ENCODE data around the gene TIPARP.
"Not testable (repeated sequence)": the region's sequence is repeated elsewhere in the genome, so short reads cannot be mapped to it uniquely, and the experiment has no call there.

The TIPARP gene

DNA sequence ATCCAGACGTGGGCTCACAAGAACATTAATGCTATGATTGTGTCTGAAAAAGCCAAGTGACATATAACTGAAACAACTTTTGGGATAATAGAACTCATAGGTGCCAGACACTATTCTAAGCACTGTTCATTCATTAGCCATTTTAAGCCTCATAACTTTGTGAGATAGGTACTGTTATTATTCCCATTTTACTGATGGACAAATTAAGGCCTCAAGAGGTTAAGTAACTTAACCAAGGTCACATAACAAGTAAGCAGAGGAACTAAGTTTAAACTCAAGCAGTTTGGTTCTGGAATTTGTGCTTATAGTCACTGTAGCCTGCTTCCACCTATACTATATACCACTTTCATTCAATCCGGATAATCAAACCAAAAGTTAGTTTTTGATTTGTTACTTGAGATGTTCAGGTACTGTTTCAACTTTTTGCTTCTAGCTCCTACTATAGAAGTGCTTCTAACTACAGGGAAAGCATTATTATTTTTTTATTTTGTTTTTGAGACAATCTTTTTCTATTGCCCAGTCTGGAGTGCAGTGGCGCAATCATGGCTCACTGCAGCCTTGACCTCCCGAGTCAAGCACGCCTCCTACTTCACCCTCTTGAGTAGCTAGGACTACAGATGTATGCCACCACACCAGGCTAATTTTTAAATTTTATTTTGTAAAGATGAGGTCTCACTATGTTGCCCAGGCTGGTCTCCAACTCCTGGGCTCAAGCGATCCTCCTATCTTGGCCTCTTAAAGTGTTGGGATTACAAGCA lies 41.9 kb downstream of the TIPARP start:
- DNase-seq (ENCODE audit: low spot score): no peak

DNA sequence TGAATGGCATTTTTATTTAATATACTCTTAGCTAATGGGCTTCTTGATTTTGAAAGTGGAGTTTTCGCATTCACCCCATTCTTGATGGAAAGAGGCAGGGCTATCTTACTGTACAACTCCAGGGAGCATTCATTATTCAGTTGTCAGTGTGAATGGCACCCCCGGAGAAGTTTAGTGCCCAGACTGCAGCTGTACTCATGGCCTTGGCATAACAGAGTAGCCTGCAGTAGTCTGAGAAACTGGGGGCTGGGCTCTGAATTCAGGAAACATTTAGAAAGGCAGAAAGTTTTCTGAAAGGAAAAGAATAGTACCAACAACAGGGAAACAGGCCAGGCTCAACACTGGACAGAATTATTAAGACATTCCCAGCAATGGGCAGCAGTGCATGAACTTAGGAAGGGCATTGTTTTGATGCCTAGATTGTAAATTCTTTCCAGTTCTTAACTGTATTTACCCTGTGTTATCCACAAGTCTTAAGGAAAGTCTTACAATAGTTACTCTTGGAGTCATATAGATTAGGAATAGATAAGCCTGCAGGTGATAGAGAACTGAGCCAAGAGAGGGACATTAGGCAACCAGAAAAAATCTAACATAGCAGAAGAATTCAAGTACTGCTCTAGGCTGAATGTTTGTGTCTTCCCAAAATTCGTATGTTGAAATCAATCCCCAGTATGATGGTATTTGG lies 44.4 kb downstream of the TIPARP start:
- no peak for DNase-seq (ENCODE audit: low spot score)

DNA sequence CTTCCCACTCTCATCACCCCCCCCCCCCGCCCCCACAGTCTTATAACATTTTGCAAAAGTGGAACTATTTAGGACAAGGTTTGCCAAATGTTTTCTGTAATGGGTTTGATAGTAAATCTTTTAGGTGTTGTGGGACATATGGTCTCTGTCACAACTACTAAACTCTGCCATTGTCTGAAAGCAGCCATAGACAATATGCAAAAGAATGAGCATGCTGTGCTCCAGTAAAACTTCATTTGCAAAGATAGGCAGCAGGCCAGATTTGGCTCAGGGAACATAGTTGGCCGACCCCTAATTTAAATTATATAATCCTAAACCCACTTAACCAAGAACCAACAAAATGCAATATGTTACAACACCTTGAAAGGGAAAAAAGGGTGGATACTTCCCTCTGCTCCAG lies 46.4 kb downstream of the TIPARP start:
- no peak for DNase-seq (ENCODE audit: low spot score)

DNA sequence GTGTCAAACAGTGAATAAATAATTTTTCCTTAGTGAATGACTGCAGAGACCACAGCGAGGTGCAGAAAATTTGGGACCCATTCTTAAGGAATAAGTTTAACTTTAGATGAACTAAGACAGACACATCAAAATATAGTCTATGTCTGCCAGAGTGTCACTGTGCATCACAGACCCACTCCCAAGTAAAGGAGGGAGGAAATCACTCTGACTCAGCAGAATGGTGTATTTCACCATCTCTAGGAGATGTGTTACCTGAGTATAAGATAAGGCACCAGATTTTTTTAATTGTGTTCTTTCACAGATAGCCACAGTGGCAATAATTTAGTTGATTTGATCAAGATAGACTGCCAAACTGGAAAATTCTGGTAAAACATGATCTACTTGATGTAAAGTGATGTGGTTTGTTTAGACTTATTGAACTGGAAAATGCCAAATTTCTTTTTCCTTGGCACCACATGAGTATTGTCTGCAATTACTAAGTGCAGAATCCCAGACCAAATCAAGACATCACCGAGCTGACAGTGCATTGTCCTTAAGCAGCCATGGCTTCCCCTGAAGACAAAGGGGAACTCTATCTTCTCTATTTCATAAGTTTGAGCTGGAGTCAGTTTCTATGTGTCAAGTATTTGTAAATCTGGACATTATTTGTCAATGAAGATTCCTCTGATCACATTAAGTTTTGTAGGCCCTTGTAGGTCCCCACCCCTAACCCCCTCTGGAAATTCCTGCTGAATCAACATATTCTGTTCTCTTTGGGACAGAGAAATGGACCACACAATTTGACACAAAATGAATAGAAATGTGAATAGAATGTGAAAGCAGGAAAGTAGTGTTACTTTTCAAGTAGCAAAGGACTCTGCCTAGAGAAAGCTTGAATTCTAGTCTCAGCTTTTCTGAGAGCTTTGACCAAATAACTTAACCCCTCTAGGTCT lies 47.6 kb downstream of the TIPARP start:
- DNase-seq (ENCODE audit: low spot score): no peak

DNA sequence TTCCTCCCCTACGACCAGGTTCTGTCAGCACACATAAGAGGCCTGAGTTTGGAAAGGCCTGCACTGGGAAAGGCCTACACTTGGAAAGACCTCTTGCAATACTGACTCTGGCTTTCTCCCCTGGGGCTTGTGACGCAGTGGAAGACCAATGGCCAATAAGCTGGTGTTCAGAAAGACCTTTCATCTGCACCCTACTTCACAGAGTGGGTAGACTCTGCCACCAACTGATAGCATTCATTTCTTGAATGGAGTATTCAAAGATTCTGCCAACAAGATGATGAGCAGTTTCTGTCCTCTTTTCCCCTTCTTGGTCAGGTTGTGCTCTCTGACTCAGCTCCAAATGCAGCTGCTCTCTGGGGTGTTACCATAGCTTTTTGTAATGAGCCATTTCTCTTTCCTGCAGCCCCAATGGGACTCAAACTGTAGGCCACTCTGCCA lies 48.8 kb downstream of the TIPARP start:
- no peak for DNase-seq (ENCODE audit: low spot score)

DNA sequence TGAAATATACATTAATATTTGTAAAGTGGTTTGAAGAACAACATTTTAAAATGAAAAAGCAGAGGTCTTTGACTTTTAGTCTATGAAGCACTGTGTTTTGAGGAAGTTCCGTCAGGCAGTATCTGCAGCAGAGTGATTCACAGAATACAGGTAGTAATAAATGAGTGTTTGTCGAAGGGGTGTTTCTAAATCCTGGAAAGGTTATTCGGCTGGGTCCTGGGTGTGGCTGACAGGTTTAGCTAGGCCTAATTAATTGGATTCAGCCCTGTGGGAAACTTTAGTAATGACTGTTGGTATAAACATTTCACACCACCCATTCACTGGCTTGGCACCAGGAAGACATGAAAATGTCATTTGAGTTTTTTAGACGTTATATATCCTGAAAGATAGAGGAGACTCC lies 51.3 kb downstream of the TIPARP start:
- no peak for DNase-seq (ENCODE audit: low spot score)

DNA sequence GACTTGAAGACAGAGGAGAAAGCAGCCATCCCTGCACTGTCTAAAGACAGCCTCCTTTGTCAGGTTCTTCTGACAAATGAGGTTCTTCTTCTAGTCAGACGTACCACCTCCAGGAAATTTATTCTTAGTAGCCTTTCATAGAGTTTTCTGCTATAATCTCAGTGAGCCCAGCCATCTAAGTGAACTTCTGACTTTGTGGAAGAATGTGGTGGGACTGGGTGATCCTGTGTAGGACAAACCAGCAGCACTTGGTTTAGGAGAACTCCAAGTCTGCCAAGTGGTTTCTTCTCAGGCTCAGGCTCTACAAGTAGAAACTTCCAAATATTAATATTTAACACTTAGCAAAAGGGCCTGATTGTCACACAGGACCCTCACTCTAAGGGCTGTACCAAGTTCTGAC lies 52.1 kb downstream of the TIPARP start:
- DNase-seq (ENCODE audit: low spot score): no peak

DNA sequence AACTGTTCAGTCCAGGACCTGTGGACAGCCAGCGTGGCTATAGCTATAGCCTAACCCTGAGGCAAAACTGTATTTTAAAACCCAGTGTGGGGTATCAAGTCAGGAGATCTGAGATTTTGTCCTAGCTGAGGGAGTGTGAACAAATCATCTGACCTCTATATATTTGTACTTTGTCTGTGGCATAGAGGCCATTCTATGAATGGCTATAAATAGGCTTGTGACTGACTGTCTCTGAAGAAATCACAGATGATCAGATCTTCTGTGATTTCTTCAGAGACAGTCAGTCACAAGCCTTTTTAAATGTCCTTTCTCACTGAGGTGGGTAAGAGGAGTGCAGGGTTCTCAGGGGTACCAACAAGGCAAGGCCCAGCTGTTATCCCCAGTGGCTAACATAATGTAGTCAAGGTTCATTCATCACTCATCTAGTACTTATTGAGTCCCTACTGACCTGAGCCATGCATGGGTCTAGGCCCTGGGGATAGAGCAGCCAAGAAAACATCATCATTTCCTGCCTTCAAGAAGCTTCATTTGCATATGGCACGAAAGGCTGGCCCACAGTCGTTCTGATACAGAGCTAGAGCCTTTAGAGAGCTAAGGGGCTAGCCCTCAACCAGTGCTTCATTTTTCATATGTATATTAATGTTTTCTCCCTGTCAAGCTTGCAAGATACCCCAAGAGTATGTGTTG lies 53.3 kb downstream of the TIPARP start:
- DNase-seq (ENCODE audit: low spot score): no peak

DNA sequence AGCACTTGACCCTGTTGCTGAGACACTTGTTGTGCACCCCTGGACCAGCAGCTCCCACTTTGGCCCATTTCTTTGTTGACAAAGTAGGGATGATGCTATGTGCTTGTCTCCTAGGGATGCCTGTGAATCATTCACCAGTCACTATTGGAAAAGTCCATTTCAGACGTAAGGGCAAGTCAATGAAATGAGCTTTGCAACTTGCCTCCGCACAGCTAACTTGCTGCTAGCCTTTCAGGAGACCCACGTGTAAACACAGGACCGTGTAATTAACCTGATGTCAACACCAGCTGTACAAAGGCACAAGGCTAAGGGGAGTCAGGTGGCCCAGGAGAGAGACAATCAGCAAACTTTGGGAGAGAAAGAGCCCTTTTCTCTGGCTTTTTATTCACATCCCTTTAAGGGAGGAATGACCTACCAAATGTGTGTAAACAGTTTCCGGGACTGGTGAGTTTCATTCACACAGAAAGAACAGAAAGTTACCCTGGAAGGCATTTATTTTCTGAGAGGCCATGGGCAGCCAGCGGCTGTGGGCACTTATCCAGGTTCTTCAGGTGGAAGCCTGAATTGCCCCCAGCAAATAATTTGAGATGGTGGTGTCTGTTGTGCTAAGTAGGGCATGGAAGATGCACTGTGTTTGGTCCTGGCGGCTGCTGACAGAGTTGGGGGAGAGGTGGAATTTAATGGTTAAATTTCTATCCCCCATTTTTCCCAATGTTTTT lies 54.0 kb downstream of the TIPARP start:
- no peak for DNase-seq (ENCODE audit: low spot score)

DNA sequence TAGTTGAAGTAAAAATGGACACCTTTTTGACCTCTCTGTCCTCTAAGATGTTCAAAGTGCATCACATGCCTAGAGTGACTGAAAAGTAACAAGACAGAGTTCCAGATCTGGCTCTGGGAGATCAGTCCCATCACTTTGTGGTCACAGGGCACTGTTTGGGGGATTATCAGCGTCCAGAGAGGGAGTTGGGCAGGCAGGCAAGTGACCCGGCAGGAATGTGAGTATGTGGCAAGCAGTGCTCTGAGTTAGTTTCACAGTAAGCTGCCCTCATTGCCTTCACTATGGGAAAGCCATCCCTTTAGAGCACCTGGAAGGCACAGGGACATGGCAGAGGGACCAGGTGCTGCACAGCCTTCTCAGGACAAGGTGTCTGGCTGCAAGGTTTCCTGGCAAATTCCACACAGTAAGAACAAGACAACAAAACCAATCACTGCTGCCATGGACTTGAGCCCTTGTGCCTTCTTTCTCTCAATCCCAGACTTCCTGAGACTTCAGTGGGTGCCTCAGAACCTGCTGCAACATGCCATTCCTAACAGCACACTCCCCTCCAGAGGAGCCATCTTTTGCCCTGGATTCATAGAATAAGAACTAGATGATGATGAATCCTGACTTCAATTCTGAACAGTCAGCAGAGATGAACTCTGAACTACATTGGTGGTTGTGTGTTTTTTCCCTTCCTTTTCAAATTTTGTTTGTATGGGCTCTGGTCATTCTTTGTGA lies 55.2 kb downstream of the TIPARP start:
- DNase-seq (ENCODE audit: low spot score): no peak

DNA sequence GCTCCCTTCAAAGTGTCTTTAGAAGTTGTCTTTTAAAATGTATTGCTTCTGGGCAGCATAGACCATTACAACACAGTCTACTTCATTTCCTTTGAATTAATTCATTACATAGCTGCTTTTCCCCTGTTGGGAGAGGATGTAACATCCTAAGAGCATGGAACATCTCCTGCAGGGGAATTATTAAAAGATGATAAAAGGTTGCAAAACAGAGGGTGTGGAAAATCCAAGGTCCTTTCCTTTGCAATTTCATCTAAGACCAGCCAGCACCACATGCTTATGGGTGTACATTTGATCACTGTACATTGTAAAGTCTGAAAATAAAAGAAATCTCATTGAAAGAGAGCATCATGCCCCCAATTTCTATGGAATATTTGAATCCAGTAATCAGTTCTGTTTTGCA lies 57.4 kb downstream of the TIPARP start:
- DNase-seq (ENCODE audit: low spot score): no peak

DNA sequence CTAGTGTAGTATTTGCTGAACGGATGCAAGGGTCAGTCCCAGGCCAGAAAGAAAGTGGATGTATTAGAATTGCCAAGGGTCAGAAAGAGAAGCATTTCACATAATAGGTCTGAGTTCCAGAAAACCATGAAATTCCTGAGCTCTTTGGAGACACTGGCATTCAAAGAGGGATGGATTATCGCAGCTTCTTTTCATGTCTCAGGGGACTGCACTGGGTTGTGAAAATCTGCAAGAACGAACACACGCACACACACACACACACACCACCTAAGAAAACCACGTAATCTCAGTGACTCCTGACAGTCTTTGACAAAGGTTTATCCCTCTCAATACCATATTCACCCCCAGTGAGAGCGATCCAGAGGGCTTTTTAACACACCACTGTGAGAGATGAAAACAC lies 57.9 kb downstream of the TIPARP start:
- DNase-seq (ENCODE audit: low spot score): no peak

DNA sequence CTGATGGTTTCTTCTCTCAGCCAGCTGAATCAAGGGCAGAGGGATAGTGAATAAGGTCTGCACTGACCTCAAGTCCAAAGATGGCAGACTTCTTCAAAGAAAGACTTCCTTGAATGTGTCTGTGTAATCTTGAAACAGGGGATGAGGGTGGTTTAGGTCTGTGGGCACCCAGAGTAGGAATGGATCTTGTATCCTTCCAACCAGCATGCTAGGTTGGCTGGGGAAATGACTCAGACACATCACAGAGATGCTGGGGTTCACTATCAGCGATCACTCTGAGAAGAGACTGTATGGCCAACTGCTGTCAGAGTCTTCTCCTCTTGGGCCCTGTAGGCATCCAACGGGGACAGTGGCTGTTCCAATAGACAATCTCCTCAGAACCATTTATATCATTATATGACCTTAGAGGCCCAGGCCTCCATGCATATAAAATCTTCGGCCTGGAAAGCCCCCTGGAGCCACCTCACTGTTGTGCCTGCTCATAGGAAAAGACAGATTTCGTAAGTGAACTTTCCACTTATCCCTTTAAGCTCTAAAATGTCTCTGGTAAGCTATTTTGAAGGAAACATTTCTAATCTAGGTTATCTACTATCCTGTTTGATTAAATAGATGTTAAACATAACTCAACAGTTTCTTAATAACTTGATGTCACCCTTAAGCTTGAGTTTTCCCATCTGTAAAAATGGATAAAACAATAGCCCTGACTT lies 58.5 kb downstream of the TIPARP start:
- DNase-seq (ENCODE audit: low spot score): no peak

DNA sequence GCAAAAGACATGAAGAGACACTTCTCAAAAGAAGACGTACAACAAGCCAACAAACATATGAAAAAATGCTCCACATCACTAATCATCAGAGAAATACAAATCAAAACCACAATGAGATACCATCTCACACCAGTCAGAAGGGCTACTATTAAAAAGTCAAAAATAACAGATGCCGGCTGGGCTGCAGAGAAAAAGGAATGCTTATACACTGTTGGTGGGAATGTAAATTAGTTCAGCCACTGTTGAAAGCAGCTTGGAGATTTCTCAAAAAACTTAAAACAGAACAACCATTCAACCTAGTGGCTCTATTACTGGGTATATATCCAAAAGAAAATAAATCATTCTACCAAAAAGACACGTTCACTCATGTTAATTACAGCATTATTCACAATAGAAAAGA lies 60.3 kb downstream of the TIPARP start:
- not testable (repeated sequence) for DNase-seq (ENCODE audit: low spot score)

DNA sequence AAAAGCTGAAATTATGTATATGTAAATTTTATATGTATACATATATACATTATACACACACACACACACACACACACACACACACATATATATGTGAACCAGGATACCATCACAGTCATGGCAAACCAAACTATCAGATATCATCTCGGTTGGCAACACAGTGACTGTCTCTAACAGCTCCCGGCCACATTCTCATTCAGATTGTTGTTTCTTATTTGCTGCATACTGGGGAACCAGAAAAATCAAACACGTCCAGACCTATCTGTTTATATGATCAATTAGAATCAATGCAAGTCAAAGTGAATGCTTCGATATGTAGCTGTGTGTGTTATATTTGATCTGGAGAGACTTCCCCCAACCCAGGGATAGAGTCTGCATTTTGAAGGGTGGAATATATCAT lies 61.1 kb downstream of the TIPARP start:
- no peak for DNase-seq (ENCODE audit: low spot score)

DNA sequence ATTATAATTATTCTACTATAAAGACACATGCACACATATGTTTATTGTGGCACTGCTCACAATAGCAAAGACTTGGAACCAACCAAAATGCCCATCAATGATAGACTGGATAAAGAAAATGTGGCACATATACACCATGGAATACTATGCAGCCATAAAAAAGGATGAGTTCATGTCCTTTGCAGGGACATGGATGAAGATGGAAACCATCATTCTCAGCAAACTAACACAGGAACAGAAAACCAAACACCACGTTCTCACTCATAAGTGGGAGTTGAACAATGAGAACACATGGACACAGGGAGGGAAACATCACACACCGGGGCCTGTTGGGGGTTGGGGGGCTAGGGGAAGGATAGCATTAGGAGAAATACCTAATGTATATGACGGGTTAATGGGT lies 62.7 kb downstream of the TIPARP start:
- DNase-seq (ENCODE audit: low spot score): not testable (repeated sequence)

DNA sequence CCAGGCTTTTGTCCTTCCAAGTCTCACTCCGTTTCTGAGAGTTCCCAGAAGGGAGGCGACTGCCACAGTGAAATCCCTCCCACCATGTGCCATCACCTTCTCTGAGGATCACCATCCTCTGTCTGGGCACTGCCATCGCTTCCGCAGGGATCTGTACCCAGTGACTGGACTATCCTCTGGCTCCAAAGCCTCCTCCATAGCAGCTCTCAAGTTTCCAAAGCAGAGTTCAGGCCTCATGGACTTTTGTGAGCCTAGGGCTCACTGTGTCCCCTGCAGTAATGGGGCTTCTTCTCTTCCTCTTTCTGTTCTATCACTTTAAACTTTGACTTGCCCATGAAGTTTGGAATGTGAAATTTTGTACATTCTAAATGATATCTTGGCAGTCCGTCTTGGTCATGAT lies 63.9 kb downstream of the TIPARP start:
- DNase-seq (ENCODE audit: low spot score): no peak

DNA sequence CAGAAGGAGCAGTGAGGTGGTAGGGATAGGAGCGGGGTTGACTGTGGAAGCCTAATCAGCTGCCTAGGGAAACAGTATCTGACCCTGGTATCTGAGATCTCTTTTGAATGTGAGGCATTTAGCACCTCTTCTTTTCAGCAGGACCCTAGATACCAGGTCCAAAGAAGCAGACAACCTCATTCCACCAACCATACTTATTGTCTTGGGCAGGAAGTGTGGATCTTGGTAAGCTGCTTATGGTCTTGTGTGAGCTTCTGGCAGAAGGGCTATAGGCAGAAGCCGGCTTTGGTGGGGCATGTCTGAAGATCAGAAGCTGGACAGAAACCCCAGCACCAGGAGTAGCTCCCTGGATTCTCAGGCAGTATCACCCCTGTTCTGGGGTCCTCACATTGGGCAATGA lies 65.6 kb downstream of the TIPARP start:
- DNase-seq (ENCODE audit: low spot score): no peak

DNA sequence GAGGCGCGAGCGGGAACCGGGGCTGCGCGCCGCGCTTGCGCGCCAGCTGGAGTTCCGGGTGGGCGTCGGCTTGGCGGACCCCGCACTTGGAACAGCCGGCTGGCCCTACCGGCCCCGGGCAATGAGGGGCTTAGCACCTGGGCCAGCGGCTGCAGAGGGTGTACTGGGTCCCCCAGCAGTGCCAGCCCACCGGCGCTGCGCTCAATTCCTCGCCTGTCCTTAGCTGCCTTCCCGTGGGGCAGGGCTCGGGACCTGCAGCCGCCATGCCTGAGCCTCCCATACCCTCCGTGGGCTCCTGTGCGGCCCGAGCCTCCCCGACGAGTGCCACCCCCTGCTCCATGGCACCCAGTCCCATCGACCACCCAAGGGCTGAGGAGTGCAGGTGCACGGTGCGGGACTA lies 66.2 kb downstream of the TIPARP start:
- not testable (repeated sequence) for DNase-seq (ENCODE audit: low spot score)

DNA sequence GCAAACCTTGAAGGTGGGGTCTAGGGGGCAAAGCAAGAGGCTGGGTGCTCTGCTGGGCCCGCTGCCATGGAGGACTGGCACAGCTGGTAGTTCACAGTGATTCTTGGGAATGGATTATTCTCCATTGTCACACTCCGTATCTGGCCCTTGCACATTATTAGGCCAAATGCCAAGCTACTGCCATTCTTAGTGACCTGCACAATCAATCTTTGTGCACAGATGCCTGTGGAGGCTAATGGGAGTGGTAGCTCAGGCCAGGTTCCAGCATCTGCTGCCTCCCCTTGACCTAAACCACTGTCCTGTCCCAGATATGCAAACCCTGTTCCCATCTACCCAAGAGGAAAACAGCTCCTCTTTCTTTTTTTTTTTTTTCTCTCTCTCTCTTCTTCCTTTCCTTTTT lies 67.5 kb downstream of the TIPARP start:
- DNase-seq (ENCODE audit: low spot score): no peak
